Brain microvascular endothelial cell (primary cell): ENCODE measurements around the gene PGAM2.

Experiments
- DNase-seq: peaks from one replicate; pipeline ENCODE4 v3.0.0-alpha.2; 2020
- H3K27ac ChIP-seq: fragments of 250-450 bp; sonication (Bioruptor Pico); 2 replicates; pipeline ENCODE4 v1.5.1; 2020; ENCODE audit warnings: mild to moderate bottlenecking, moderate library complexity
- H3K27me3 ChIP-seq: fragments of 250-450 bp; sonication (Bioruptor Pico); replicated peaks from 2 replicates; pipeline ENCODE4 v1.5.1; 2020; ENCODE audit warnings: mild to moderate bottlenecking
- H3K36me3 ChIP-seq: fragments of 250-450 bp; sonication (Bioruptor Pico); replicated peaks from 2 replicates; pipeline ENCODE4 v1.5.1; 2020; ENCODE audit warnings: mild to moderate bottlenecking
- H3K4me3 ChIP-seq: 2 replicates; pipeline ENCODE4 v1.5.1; 2011; ENCODE audit warnings: low read depth, mild to moderate bottlenecking, control low read depth, low read length, moderate library complexity
- CTCF ChIP-seq: IDR thresholded peaks from 2 replicates; pipeline ENCODE4 v1.5.1; 2011; ENCODE audit warnings: low read depth, mild to moderate bottlenecking, moderate library complexity, low read length, control low read depth, inconsistent platforms; ENCODE audit errors: missing control alignments
- in situ Hi-C: cut with HindIII; loops from 2 replicates; pipeline ENCODE4 v1.10.0; 2017; ENCODE audit warnings: low sequenced_read_pairs, low pct_ligation_motif_present

The PGAM2 gene

GRCh38 chr7:44080686-44081265, 15.4 kb upstream of the PGAM2 start:
- H3K27ac ChIP-seq, result no peak overlapping the region
- TF ChIP-seq CTCF, result no peak
- in situ Hi-C loops, result no loop called here
- no peak for DNase-seq
- no peaks in the 10 kb centered on the region for H3K27me3 ChIP-seq
- no peak overlapping the region for H3K4me3 ChIP-seq
- peaks cover 23% of the 10 kb centered on the region for H3K36me3 ChIP-seq

GRCh38 chr7:44080118-44080517, 14.8 kb upstream of the PGAM2 start:
- Histone ChIP-seq H3K27me3 (no peaks in the 10 kb centered on the region), H3K36me3 (peaks cover 23% of the 10 kb centered on the region), H3K4me3 (no peak overlapping the region), H3K27ac (no peak overlapping the region)
- DNase-seq, result no peak
- in situ Hi-C loops, result no loop called here
- no peak for TF ChIP-seq CTCF

GRCh38 chr7:44079331-44080021, 14.1 kb upstream of the PGAM2 start:
- in situ Hi-C loops, result no loop called here
- peaks cover 25% of the 10 kb centered on the region for H3K36me3 ChIP-seq
- no peak overlapping the region for H3K4me3 ChIP-seq
- no peak overlapping the region for H3K27ac ChIP-seq
- no peak for TF ChIP-seq CTCF
- H3K27me3 ChIP-seq, result no peaks in the 10 kb centered on the region
- DNase-seq, result no peak

GRCh38 chr7:44078521-44078920, 13.2 kb upstream of the PGAM2 start:
- Histone ChIP-seq H3K4me3 (no peak overlapping the region), H3K36me3 (peaks cover 25% of the 10 kb centered on the region), H3K27me3 (no peaks in the 10 kb centered on the region), H3K27ac (no peak overlapping the region)
- TF ChIP-seq CTCF, result no peak
- in situ Hi-C loops, result no loop called here
- no peak for DNase-seq

- H3K36me3 ChIP-seq, result peaks cover 27% of the 10 kb centered on the region
- H3K4me3 ChIP-seq, result no peak overlapping the region
- no peak for TF ChIP-seq CTCF
- H3K27me3 ChIP-seq, result no peaks in the 10 kb centered on the region
- in situ Hi-C loops, result no loop called here
- H3K27ac ChIP-seq, result no peak overlapping the region
- DNase-seq, result no peak
Measured at GRCh38 chr7:44077681-44078091, 12.3 kb upstream of the PGAM2 start.

- H3K36me3 ChIP-seq, result peaks cover 27% of the 10 kb centered on the region
Measured at GRCh38 chr7:44077061-44077460, 11.7 kb upstream of the PGAM2 start.

More at GRCh38 chr7:44077061-44077460, 11.7 kb upstream of the PGAM2 start:
- H3K4me3 ChIP-seq, result no peak overlapping the region
- no peaks in the 10 kb centered on the region for H3K27me3 ChIP-seq
- DNase-seq, result no peak
- no peak for TF ChIP-seq CTCF
- no peak overlapping the region for H3K27ac ChIP-seq
- in situ Hi-C loops, result no loop called here
